Mesendoderm (in vitro differentiated cells): ENCODE data around the gene CX3CL1. TPM values are rescaled to one million over a fixed set of nuclear protein-coding genes. Genes with fewer than 3 reads are reported as not detected.

Source experiments
- DNase-seq: peaks from one replicate; pipeline ENCODE4 v3.0.0; 2013
- H2AK5ac ChIP-seq: 2 replicates; pipeline ENCODE4 v1.6.1; 2013; ENCODE audit warnings: low read length, inconsistent platforms
- H2BK120ac ChIP-seq: 2 replicates; pipeline ENCODE4 v1.6.1; 2013; ENCODE audit warnings: low read depth, mild to moderate bottlenecking, low read length, moderate library complexity, mixed read lengths
- H2BK15ac ChIP-seq: replicated peaks from 2 replicates; pipeline ENCODE4 v1.6.1; 2013; ENCODE audit warnings: low read depth, mild to moderate bottlenecking, moderate library complexity
- H2BK5ac ChIP-seq: 2 replicates; pipeline ENCODE4 v1.6.1; 2013; ENCODE audit warnings: low read length, inconsistent platforms
- H3K18ac ChIP-seq: 2 replicates; pipeline ENCODE4 v1.6.1; 2013; ENCODE audit warnings: mild to moderate bottlenecking, low read length, mixed read lengths
- H3K23ac ChIP-seq: one replicate; pipeline ENCODE4 v1.6.1; 2013; ENCODE audit warnings: low read length
- H3K27ac ChIP-seq: 2 replicates; pipeline ENCODE4 v1.5.1; 2013; ENCODE audit warnings: low read depth, mild to moderate bottlenecking, inconsistent platforms, low read length, moderate library complexity
- H3K27me3 ChIP-seq: 2 replicates; pipeline ENCODE4 v1.6.1; 2013; ENCODE audit warnings: low read length, control low read depth, mild to moderate bottlenecking, inconsistent platforms; ENCODE audit not compliant: insufficient read depth, poor library complexity
- H3K36me3 ChIP-seq: 2 replicates; pipeline ENCODE4 v1.6.1; 2013; ENCODE audit warnings: low read length, inconsistent platforms; ENCODE audit not compliant: control insufficient read depth, insufficient read depth
- H3K4ac ChIP-seq: one replicate; pipeline ENCODE4 v1.6.1; 2013; ENCODE audit warnings: low read depth, mild to moderate bottlenecking, low read length, moderate library complexity
- H3K4me1 ChIP-seq: 2 replicates; pipeline ENCODE4 v1.6.1; 2013; ENCODE audit warnings: low read depth, low read length, inconsistent platforms; ENCODE audit not compliant: control insufficient read depth
- H3K4me2 ChIP-seq: 2 replicates; pipeline ENCODE4 v1.6.1; 2013; ENCODE audit warnings: low read length
- H3K4me3 ChIP-seq: 2 replicates; pipeline ENCODE4 v1.5.1; 2013; ENCODE audit warnings: mild to moderate bottlenecking, low read length
- H3K56ac ChIP-seq: one replicate; pipeline ENCODE4 v1.6.1; 2013; ENCODE audit warnings: low read length
- H3K79me1 ChIP-seq: 2 replicates; pipeline ENCODE4 v1.6.1; 2013; ENCODE audit warnings: low read length, inconsistent platforms
- H3K79me2 ChIP-seq: 2 replicates; pipeline ENCODE4 v1.6.1; 2013; ENCODE audit warnings: mild to moderate bottlenecking, low read length; ENCODE audit not compliant: control insufficient read depth, insufficient read depth
- H3K9ac ChIP-seq: 2 replicates; pipeline ENCODE4 v1.6.1; 2013; ENCODE audit warnings: low read length, inconsistent platforms
- H4K5ac ChIP-seq: one replicate; pipeline ENCODE4 v1.6.1; 2013; ENCODE audit warnings: low read length
- H4K8ac ChIP-seq: one replicate; pipeline ENCODE4 v1.6.1; 2013; ENCODE audit warnings: low read depth, mild to moderate bottlenecking, control low read depth, low read length, moderate library complexity
- WGBS: extraction: QIAGEN DNeasy Blood & Tissue Kit; methylation state at CpG from one replicate; pipeline ENCODE4 v1.1.7; 2013; ENCODE audit warnings: low lambda C conversion rate, missing lambda C conversion rate; ENCODE audit not compliant: insufficient coverage; ENCODE audit errors: extremely low coverage; 5-methylcytosine and 5-hydroxymethylcytosine counted together
- polyA plus RNA-seq, 2 experiments: library from polyadenylated mRNA; stranded (reverse); fragments of 200-250 nt; gene quantifications; one replicate each; pipeline ENCODE4 v1.2.3, GENCODE V29; 2013

CX3CL1 gene
- polyA plus RNA-seq (2013, experiment 1 of 2): 0.80 TPM
- 0.69 TPM for polyA plus RNA-seq (2013, experiment 2 of 2)

GRCh38 chr16:57372372-57373116, at the start of gene CX3CL1:
CX3CL1 (plus strand) TSS chr16:57372490; CDS start chr16:57372569, 79 bp downstream.
- H3K9ac ChIP-seq: peak within 1 kb of the TSS; percentile 67
- no peaks in the 10 kb centered on the region for H3K79me2 ChIP-seq
- no peak within 1 kb of the TSS for H2BK120ac ChIP-seq
- peak within 1 kb of the TSS; percentile 81 for H3K56ac ChIP-seq
- peak within 1 kb of the TSS; percentile 94 for H3K23ac ChIP-seq
- peak; percentile 92 for DNase-seq
- no peaks in the 10 kb centered on the region for H3K27me3 ChIP-seq
- no peak within 1 kb of the TSS for H3K4me3 ChIP-seq
- no peaks in the 10 kb centered on the region for H3K36me3 ChIP-seq
- H2AK5ac ChIP-seq: no peak within 1 kb of the TSS
- no peak within 1 kb of the TSS for H2BK15ac ChIP-seq
- WGBS: no CpG with 5 or more reads among the region's 23 CpGs
- H3K79me1 ChIP-seq: no peaks in the 10 kb centered on the region
- peak within 1 kb of the TSS; percentile 8 for H3K18ac ChIP-seq
- H3K4me1 ChIP-seq: peaks cover 4% of the 10 kb centered on the region
- no peak within 1 kb of the TSS for H3K27ac ChIP-seq
- H3K4ac ChIP-seq: no peak within 1 kb of the TSS
- H2BK5ac ChIP-seq: no peak within 1 kb of the TSS
- H4K5ac ChIP-seq: no peak within 1 kb of the TSS
- H4K8ac ChIP-seq: no peak within 1 kb of the TSS
- peak within 1 kb of the TSS; percentile 44 for H3K4me2 ChIP-seq

GRCh38 chr16:57324749-57325148, 47.5 kb upstream of the CX3CL1 start:
- Histone ChIP-seq H3K79me1 (no peaks in the 10 kb centered on the region), H3K4me2 (no peak overlapping the region), H2BK120ac (no peak overlapping the region), H3K4me3 (no peak overlapping the region), H3K4ac (no peak overlapping the region), H4K8ac (no peak overlapping the region), H3K27ac (no peak overlapping the region), H3K4me1 (no peaks in the 10 kb centered on the region), H3K18ac (no peak overlapping the region), H2BK15ac (no peak overlapping the region), H3K9ac (no peak overlapping the region), H3K56ac (no peak overlapping the region), H3K79me2 (no peaks in the 10 kb centered on the region), H3K27me3 (no peaks in the 10 kb centered on the region), H4K5ac (no peak overlapping the region), H2AK5ac (no peak overlapping the region), H3K23ac (no peak overlapping the region), H2BK5ac (no peak overlapping the region), H3K36me3 (no peaks in the 10 kb centered on the region)
- WGBS: no CpG with 5 or more reads among the region's 2 CpGs
- DNase-seq: no peak

DNA sequence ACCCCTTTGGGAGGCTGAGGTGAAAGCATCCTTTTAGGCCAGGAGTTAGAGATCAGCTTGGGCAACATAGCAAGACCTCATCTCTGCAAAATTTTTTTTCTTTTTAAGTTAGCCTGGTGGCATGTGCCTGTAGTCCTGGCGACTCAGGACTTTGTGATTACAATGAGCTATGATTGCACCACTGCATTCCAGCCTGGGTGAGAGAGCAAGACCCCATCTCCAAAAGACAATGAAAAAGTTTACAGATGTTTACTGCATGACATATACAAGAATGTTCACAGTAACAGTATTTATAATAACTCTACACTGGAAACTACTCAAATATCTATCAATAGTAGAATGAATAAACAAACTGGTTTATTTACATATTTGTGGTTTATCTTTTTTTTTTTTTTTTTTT, 46.8 kb upstream of the CX3CL1 start:
- Histone ChIP-seq H2AK5ac (no peak overlapping the region), H3K4ac (no peak overlapping the region), H3K79me2 (no peaks in the 10 kb centered on the region), H4K8ac (no peak overlapping the region), H3K79me1 (no peaks in the 10 kb centered on the region), H3K27me3 (no peaks in the 10 kb centered on the region), H3K36me3 (no peaks in the 10 kb centered on the region), H3K4me3 (no peak overlapping the region), H3K9ac (no peak overlapping the region), H3K4me1 (no peaks in the 10 kb centered on the region), H3K4me2 (no peak overlapping the region), H2BK15ac (no peak overlapping the region), H2BK5ac (no peak overlapping the region), H3K27ac (no peak overlapping the region), H4K5ac (no peak overlapping the region), H2BK120ac (no peak overlapping the region), H3K23ac (no peak overlapping the region), H3K56ac (no peak overlapping the region), H3K18ac (no peak overlapping the region)
- WGBS: no CpG with 5 or more reads among the region's 1 CpG
- DNase-seq: peak; percentile 23

GRCh38 chr16:57329718-57330327, 42.5 kb upstream of the CX3CL1 start:
- Histone ChIP-seq H2BK120ac (no peak overlapping the region), H3K9ac (no peak overlapping the region), H2BK5ac (no peak overlapping the region), H3K79me2 (no peaks in the 10 kb centered on the region), H2AK5ac (no peak overlapping the region), H3K4me2 (no peak overlapping the region), H4K8ac (no peak overlapping the region), H2BK15ac (no peak overlapping the region), H3K23ac (no peak overlapping the region), H4K5ac (no peak overlapping the region), H3K36me3 (no peaks in the 10 kb centered on the region), H3K27ac (no peak overlapping the region), H3K27me3 (no peaks in the 10 kb centered on the region), H3K4me3 (no peak overlapping the region), H3K4me1 (no peaks in the 10 kb centered on the region), H3K4ac (no peak overlapping the region), H3K56ac (no peak overlapping the region), H3K18ac (no peak overlapping the region), H3K79me1 (no peaks in the 10 kb centered on the region)
- no CpG with 5 or more reads among the region's 8 CpGs for WGBS
- DNase-seq: no peak

DNA sequence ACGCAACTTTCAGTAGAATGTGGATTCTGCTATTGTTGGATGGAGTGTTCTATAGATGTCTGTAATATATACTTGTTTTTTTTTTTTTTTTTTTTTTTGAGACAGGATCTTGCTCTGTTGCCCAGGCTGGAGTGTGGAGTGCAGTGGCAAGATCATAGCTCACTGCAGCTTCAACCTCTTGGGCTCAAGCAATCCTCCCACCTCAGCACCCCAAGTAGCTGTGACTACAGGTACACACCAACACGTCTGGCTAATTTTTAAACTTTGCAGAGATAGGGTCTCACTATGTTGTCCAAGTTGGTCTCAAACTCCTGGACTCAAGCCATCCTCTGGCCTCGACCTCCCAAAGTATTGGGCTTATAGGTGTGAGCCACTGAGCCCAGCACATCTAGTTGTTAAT, 40.9 kb upstream of the CX3CL1 start:
- H3K27ac ChIP-seq: no peak overlapping the region
- H2BK15ac ChIP-seq: no peak overlapping the region
- no peaks in the 10 kb centered on the region for H3K79me2 ChIP-seq
- H3K9ac ChIP-seq: no peak overlapping the region
- no peak overlapping the region for H2BK120ac ChIP-seq
- no peak overlapping the region for H3K23ac ChIP-seq
- no peak for DNase-seq
- no peak overlapping the region for H4K8ac ChIP-seq
- no CpG with 5 or more reads among the region's 3 CpGs for WGBS
- H2BK5ac ChIP-seq: no peak overlapping the region
- H3K4ac ChIP-seq: no peak overlapping the region
- H3K36me3 ChIP-seq: no peaks in the 10 kb centered on the region
- no peak overlapping the region for H2AK5ac ChIP-seq
- no peak overlapping the region for H3K4me3 ChIP-seq
- no peaks in the 10 kb centered on the region for H3K4me1 ChIP-seq
- H3K56ac ChIP-seq: no peak overlapping the region
- H3K4me2 ChIP-seq: no peak overlapping the region
- no peaks in the 10 kb centered on the region for H3K79me1 ChIP-seq
- no peak overlapping the region for H3K18ac ChIP-seq
- no peaks in the 10 kb centered on the region for H3K27me3 ChIP-seq
- H4K5ac ChIP-seq: no peak overlapping the region
